Measurements from ENCODE around the gene LPCAT2. TPM values are rescaled to one million over a fixed set of nuclear protein-coding genes. Genes with fewer than 3 reads are reported as not detected.
"Not testable (repeated sequence)": the region's sequence is repeated elsewhere in the genome, so short reads cannot be mapped to it uniquely, and the experiment has no call there.

Gene LPCAT2
- total RNA-seq, 2 donors from 2014 or later: 0.30 to 3.0 TPM

- H3K27ac Mint-ChIP-seq: no peak overlapping the region
- H3K36me3 Mint-ChIP-seq: no peaks in the 10 kb centered on the region
- ATAC-seq: no peak
- H3K9me3 Mint-ChIP-seq: no peaks in the 10 kb centered on the region
- no peak for DNase-seq (ENCODE audit: low spot score in 2 of 2)
These were observed 69.0 kb downstream of the LPCAT2 start for GRCh38 chr16:55577887-55578286.

- H3K27ac Mint-ChIP-seq: no peak overlapping the region
- H3K9me3 Mint-ChIP-seq: no peaks in the 10 kb centered on the region
- H3K36me3 Mint-ChIP-seq: no peaks in the 10 kb centered on the region
- DNase-seq (ENCODE audit: low spot score in 2 of 2) (no peak), ATAC-seq (no peak)
These were observed 76.8 kb downstream of the LPCAT2 start for GRCh38 chr16:55585631-55586030.

- no peak for ATAC-seq
These were observed 79.9 kb downstream of the LPCAT2 start for GRCh38 chr16:55588799-55589198.

DNA sequence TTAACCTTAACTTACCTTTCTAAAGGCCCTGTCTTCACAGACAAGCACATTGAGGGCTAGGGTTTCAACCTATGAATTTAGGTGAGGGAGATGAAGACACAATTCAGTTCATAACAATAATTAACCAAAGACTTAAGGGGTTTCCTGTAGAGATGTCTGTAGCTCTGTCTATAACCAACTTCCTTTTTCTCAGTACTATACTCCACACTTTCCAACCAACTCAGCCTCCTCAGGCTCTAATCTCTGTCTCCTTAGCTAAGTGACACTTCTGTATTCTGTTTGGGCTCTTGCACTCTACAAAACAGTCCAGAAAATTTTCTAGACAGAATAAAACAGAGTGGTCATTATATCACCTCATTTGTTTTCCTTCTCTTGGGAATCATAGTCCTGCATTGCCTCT is 83.4 kb downstream of the LPCAT2 start:
- H3K9me3 Mint-ChIP-seq: no peaks in the 10 kb centered on the region
- H3K27ac Mint-ChIP-seq: no peak overlapping the region
- no peak for ATAC-seq
- no peaks in the 10 kb centered on the region for H3K36me3 Mint-ChIP-seq
- DNase-seq (ENCODE audit: low spot score in 2 of 2): no peak

More at GRCh38 chr16:55588799-55589198, 79.9 kb downstream of the LPCAT2 start:
- no peak overlapping the region for H3K27ac Mint-ChIP-seq
- no peaks in the 10 kb centered on the region for H3K36me3 Mint-ChIP-seq
- DNase-seq (ENCODE audit: low spot score in 2 of 2): no peak
- H3K9me3 Mint-ChIP-seq: no peaks in the 10 kb centered on the region

GRCh38 chr16:55597928-55598327 is 89.1 kb downstream of the LPCAT2 start:
- ATAC-seq (no peak), DNase-seq (ENCODE audit: low spot score in 2 of 2) (no peak)
- H3K27ac Mint-ChIP-seq: no peak overlapping the region

DNA sequence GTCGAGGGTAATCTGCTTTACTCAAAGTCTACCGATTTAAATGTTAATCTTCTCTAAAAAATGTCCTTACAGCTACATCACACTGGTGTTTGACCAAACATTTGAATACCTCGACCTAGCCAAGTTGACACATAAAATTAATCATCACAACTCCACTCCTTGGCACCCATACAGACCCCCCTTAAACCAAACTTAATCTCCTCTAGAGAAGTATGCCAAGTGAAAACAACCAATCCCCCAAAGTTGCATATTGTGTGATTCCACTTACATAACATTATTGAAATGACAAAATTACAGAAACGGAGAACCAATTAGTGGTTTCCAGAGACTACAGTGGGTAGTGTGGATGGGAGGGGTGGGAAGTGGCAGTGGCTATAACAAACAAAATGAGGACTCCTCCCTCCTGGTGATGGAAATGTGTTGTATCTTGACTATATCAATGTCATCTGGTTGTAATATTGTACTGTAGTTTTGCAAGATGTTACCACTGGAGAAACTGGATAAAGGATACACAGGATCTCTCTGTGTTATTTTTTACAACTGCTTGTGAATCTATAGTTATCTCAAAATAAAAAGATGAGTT is 97.0 kb downstream of the LPCAT2 start:
- no peak for ATAC-seq
- Mint-ChIP-seq H3K27ac (no peak overlapping the region), H3K9me3 (peaks cover 0 to 13% of the 10 kb centered on the region in 2 donors), H3K36me3 (no peaks in the 10 kb centered on the region)
- DNase-seq (ENCODE audit: low spot score in 2 of 2): no peak

More at GRCh38 chr16:55597928-55598327, 89.1 kb downstream of the LPCAT2 start:
- Mint-ChIP-seq H3K9me3 (peaks cover 0 to 4% of the 10 kb centered on the region in 2 donors), H3K36me3 (no peaks in the 10 kb centered on the region)

DNA sequence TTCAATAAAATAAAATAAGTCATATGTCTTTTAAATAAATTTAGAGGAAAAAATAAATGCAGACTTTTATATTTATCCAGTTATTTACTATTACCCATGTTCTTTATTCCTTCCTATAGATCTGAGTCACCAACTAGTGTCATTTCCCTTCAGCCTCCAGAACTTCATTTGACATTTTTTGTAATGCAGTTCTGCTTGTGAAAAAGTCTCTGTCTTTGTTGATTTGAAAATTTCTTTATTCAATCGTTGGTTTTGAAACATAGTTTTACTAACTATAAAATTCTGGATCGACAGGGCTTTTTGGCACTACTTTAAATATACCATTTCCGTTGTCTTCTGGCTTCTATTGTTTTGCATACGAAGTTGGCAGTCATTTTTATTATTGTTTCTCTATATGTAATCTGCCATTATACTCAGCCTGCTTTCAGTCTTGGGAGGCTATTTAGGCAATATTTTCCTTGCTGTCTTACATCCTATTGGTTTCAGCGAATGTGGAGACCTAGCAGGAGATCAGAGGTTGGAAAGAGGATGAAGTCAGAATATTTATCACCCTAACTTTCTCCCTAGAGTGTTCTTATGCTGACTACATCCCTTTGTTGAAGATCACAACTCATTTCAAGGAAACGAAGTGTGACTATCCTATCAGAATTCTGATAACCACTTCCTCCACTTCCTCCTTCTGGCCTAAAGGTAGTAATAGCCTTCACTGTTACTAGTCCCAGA is 104.9 kb downstream of the LPCAT2 start:
- Mint-ChIP-seq H3K9me3 (peaks cover 0 to 7% of the 10 kb centered on the region in 2 donors), H3K27ac (no peak overlapping the region), H3K36me3 (peaks cover 0 to 7% of the 10 kb centered on the region in 2 donors)
- ATAC-seq (no peak), DNase-seq (ENCODE audit: low spot score in 2 of 2) (no peak)

- Mint-ChIP-seq H3K9me3 (peaks cover 0 to 6% of the 10 kb centered on the region in 2 donors), H3K27ac (no peak overlapping the region), H3K36me3 (peaks cover 0 to 7% of the 10 kb centered on the region in 2 donors)
- ATAC-seq: no peak
- DNase-seq (ENCODE audit: low spot score in 2 of 2): no peak
These were observed 106.2 kb downstream of the LPCAT2 start for GRCh38 chr16:55615071-55615470.

- not testable (repeated sequence) for ATAC-seq
These were observed 106.8 kb downstream of the LPCAT2 start for GRCh38 chr16:55615670-55616069.

GRCh38 chr16:55621771-55622170 is 112.9 kb downstream of the LPCAT2 start:
- no peaks in the 10 kb centered on the region for H3K9me3 Mint-ChIP-seq
- ATAC-seq: no peak

More at GRCh38 chr16:55615670-55616069, 106.8 kb downstream of the LPCAT2 start:
- H3K36me3 Mint-ChIP-seq; H3K9me3 Mint-ChIP-seq; H3K27ac Mint-ChIP-seq; DNase-seq (ENCODE audit: low spot score in 2 of 2): not testable (repeated sequence)

GRCh38 chr16:55622272-55622671 is 113.4 kb downstream of the LPCAT2 start:
- Mint-ChIP-seq H3K36me3 (no peaks in the 10 kb centered on the region), H3K27ac (no peak overlapping the region), H3K9me3 (no peaks in the 10 kb centered on the region)
- ATAC-seq: no peak
- DNase-seq (ENCODE audit: low spot score in 2 of 2): no peak

More at GRCh38 chr16:55621771-55622170, 112.9 kb downstream of the LPCAT2 start:
- H3K36me3 Mint-ChIP-seq: peaks cover 0 to 2% of the 10 kb centered on the region in 2 donors
- no peak for DNase-seq (ENCODE audit: low spot score in 2 of 2)
- no peak overlapping the region for H3K27ac Mint-ChIP-seq

- no peaks in the 10 kb centered on the region for H3K9me3 Mint-ChIP-seq
- H3K27ac Mint-ChIP-seq: no peak overlapping the region
- ATAC-seq (no peak), DNase-seq (ENCODE audit: low spot score in 2 of 2) (no peak)
- H3K36me3 Mint-ChIP-seq: no peaks in the 10 kb centered on the region
These were observed 114.2 kb downstream of the LPCAT2 start for GRCh38 chr16:55622930-55623561.

DNA sequence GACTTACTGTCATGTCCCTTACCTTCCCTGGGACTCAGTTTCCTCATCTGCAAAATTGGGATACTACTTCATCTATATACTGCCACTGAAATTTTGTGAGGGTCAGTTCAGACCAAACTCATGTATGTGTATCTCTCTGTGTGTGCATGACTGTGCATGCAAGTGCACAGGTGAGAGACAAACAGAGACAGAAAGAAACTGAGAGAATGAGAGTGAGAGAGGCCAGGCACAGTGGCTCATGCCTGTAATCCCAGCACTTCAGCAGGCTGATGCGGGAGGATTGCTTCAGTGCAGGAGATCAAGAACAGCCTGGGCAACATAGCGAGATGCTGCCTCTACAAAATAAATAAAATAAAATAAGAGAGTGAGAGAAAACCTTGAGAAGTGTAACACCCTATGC is 114.8 kb downstream of the LPCAT2 start:
- DNase-seq (ENCODE audit: low spot score in 2 of 2) (no peak), ATAC-seq (no peak)
- Mint-ChIP-seq H3K9me3 (no peaks in the 10 kb centered on the region), H3K27ac (no peak overlapping the region), H3K36me3 (no peaks in the 10 kb centered on the region)

DNA sequence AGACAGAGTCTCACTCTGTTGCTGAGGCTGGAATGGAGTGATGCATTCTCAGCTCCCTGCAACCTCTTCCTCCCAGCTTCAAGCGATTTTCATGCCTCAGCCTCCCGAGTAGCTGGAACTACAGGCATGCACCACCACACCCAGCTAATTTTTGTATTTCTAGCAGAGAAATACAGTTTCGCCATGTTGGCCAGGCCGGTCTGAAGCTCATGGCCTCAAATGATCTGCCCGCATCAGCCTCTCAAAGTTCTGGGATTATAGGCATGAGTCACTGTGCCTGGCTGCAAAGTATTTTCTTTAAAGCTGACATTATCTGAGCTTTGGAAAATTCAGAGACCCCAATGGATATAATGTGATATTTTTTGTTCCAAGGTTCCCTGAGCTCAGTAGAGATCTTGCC is 115.8 kb downstream of the LPCAT2 start:
- ATAC-seq: no peak
- H3K9me3 Mint-ChIP-seq: peaks cover 0 to 4% of the 10 kb centered on the region in 2 donors
- DNase-seq (ENCODE audit: low spot score in 2 of 2): no peak
- H3K36me3 Mint-ChIP-seq: no peaks in the 10 kb centered on the region
- no peak overlapping the region for H3K27ac Mint-ChIP-seq

DNA sequence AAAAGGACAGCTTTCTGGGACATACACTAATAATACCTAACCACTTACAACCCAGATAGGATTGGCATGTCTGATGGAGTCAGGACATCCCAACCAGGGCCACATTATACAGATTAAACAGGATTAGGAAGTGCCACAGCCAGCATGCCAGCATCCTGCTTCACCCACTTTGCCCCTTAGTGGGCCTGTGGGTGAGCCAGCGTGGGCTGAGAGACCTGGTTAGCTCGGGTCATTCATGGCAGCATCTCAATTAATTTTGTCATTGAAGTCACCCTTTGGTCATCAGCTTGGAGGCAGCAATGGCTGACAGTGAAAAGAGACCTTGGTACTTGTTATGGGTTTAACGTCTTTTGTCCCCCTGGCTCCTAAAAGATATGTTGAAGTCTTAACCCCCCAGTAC is 117.0 kb downstream of the LPCAT2 start:
- Mint-ChIP-seq H3K9me3 (peaks cover 0 to 6% of the 10 kb centered on the region in 2 donors), H3K36me3 (no peaks in the 10 kb centered on the region), H3K27ac (no peak overlapping the region)
- no peak for ATAC-seq
- DNase-seq (ENCODE audit: low spot score in 2 of 2): no peak

DNA sequence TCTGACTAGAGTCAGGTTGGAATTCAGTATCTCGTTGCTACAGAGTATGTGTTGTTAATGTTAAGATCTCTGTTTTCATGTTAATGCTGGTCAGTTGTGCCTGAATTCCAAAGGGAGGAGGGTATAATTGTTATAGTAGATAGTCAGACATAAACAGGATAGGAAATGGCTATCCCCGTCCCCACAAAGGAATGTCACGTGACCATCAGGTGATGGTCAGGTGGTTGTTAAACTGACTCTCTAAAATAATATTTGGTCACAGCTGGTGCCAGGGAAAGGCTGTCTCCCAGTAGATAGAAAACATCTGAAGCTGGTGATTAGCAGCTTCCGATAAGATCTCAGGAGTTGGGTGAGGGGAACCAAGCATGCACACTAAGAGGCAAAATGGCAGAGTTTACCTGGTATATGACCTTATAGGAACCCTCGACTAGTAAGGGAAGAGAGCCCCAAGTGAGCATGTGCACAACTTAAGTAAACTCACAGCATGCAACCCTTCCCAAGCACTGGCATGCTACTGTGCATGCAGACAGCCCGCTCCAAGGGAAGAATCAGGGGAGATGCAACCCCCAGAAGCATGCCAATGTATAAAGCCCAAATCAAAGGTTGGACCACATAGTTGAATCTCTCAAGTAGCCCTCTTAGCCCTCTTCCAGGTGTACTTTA is 119.6 kb downstream of the LPCAT2 start:
- no peak overlapping the region for H3K27ac Mint-ChIP-seq
- H3K9me3 Mint-ChIP-seq: peaks cover 0 to 6% of the 10 kb centered on the region in 2 donors
- ATAC-seq (no peak), DNase-seq (ENCODE audit: low spot score in 2 of 2) (no peak)
- H3K36me3 Mint-ChIP-seq: no peaks in the 10 kb centered on the region

- H3K36me3 Mint-ChIP-seq: no peaks in the 10 kb centered on the region
- no peak for ATAC-seq
- no peak for DNase-seq (ENCODE audit: low spot score in 2 of 2)
- H3K27ac Mint-ChIP-seq: no peak overlapping the region
- peaks cover 0 to 6% of the 10 kb centered on the region in 2 donors for H3K9me3 Mint-ChIP-seq
These were observed 121.9 kb downstream of the LPCAT2 start for GRCh38 chr16:55630774-55631173.
